ENCODE data around the gene GDI2. TPM values are rescaled to one million over a fixed set of nuclear protein-coding genes. Genes with fewer than 3 reads are reported as not detected.
"Not testable (repeated sequence)": the region's sequence is repeated elsewhere in the genome, so short reads cannot be mapped to it uniquely, and the experiment has no call there.

The GDI2 gene
- total RNA-seq, 1 experiment from 2014 or later: 615 TPM

DNA sequence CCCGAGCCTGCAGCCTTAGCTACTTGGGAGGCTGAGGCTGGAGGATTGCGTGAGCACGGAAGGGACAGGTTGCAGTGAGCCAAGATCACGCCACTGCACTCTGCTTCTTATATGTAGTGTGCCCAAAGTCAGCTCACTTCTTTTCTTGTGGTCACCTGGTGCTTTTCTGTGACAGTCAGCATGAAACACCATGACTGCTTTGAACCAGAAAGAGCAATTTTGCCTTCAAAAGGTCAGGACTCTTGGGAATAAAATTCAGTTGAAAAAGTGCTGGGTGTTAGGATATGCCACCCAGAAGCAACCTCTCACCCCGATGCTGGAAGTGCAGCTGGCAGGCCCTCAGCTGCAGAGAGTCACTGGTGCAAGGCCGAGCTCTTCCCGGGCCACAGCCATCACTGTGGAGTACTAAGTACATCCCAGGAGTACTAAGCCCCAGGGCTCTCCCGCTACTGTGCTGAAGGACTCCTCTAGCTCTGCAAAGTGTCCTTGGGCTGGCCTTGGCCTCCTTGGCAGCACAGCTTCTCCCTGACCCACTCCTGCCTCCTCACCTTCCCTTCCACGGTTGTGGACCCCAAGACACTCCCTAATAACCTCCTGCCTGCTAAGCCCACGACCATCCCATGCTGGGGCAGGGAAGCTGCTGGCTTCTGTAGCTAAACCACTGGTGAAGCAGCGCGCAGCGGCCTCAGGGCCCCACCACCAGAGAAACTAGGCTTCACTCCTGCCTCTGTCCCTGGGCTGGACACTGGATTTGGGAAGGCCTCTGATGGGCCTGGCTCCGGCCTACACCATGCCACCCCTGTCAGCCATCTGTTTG lies 17.6 kb upstream of the GDI2 start:
- in situ Hi-C loops (cut with HindIII; ENCODE audit: low sequenced_read_pairs): no loop called here
- DNase-seq (ENCODE audit: low spot score): no peak

DNA sequence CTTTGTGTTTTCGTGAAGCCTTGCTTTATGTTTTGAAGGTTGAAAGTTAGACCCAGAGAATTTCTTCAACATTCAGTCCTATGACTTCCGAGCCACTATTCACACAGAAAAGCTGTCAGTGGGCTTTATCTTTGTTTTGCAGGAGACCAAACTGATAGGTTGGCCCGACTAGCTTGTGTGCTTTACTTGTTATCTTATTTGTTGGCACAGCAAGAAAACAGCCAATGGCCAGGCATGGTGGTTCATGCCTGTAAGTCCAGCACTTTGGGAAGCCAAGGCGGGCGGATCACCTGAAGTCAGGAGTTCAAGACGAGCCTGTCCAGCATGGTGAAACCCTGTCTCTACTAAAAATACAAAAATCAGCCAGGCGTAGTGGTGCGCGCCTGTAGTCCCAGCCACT lies 16.0 kb upstream of the GDI2 start:
- DNase-seq (ENCODE audit: low spot score): no peak
- in situ Hi-C loops (cut with HindIII; ENCODE audit: low sequenced_read_pairs): no loop called here

- in situ Hi-C loops (cut with HindIII; ENCODE audit: low sequenced_read_pairs): no loop called here
- no peak for DNase-seq (ENCODE audit: low spot score)
Measured at GRCh38 chr10:5828725-5829124, 15.5 kb upstream of the GDI2 start.

- in situ Hi-C loops (cut with HindIII; ENCODE audit: low sequenced_read_pairs): no loop called here
- DNase-seq (ENCODE audit: low spot score): no peak
Measured at GRCh38 chr10:5827841-5828240, 14.6 kb upstream of the GDI2 start.

DNA sequence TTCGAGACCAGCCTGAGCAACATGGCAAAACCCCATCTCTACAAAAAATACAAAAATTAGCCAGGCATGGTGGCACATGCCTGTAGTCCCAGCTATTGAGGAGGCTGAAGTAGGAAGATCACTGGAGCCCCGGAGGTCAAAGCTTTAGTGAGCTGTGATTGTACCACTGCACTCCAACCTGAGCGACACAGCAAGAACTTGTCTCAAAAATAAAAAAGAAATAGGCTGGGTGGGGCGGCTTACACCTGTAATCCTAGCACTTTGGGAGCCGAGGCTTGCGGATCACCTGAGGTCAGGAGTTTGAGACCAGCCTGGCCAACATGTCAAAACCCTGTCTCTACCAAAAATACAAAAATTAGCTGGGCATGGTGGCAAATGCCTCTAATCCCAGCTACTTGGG lies 13.3 kb upstream of the GDI2 start:
- in situ Hi-C loops (cut with HindIII; ENCODE audit: low sequenced_read_pairs); DNase-seq (ENCODE audit: low spot score): not testable (repeated sequence)

GRCh38 chr10:5818894-5819293 lies 5.7 kb upstream of the GDI2 start:
- DNase-seq (ENCODE audit: low spot score): no peak
- in situ Hi-C loops (cut with HindIII; ENCODE audit: low sequenced_read_pairs): no loop called here

GRCh38 chr10:5818048-5818331 lies 4.8 kb upstream of the GDI2 start:
- no peak for DNase-seq (ENCODE audit: low spot score)
- in situ Hi-C loops (cut with HindIII; ENCODE audit: low sequenced_read_pairs): no loop called here

- no peak for DNase-seq (ENCODE audit: low spot score)
- in situ Hi-C loops (cut with HindIII; ENCODE audit: low sequenced_read_pairs): no loop called here
Measured at GRCh38 chr10:5817322-5818047, 4.3 kb upstream of the GDI2 start.

DNA sequence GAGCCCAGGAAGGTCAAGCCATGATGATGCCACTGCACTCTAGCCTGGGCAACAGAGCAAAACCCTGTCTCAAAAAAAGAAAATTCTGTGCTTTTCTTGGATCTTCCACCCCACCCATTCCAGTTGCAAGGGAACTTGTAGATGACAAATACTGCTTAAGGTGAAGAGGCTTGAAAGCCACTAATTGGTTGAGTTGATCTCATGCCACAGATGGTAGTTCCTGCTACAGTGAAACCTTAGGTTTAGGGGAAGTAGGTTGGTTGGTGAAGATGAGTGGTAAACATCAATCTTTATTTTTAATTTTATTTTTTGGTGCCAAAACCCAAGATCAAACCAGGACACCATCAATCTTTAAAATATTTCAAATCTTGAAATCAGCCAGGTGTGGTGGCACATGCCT lies 2.9 kb upstream of the GDI2 start:
- in situ Hi-C loops (cut with HindIII; ENCODE audit: low sequenced_read_pairs): no loop called here
- no peak for DNase-seq (ENCODE audit: low spot score)

GRCh38 chr10:5814110-5815107 lies 1.2 kb upstream of the GDI2 start:
- in situ Hi-C loops (cut with HindIII; ENCODE audit: low sequenced_read_pairs): no loop called here
- DNase-seq (ENCODE audit: low spot score): no peak

- no peak for DNase-seq (ENCODE audit: low spot score)
- in situ Hi-C loops (cut with HindIII; ENCODE audit: low sequenced_read_pairs): no loop called here
Measured at GRCh38 chr10:5813091-5813340, 218 bp downstream of the GDI2 start.

DNA sequence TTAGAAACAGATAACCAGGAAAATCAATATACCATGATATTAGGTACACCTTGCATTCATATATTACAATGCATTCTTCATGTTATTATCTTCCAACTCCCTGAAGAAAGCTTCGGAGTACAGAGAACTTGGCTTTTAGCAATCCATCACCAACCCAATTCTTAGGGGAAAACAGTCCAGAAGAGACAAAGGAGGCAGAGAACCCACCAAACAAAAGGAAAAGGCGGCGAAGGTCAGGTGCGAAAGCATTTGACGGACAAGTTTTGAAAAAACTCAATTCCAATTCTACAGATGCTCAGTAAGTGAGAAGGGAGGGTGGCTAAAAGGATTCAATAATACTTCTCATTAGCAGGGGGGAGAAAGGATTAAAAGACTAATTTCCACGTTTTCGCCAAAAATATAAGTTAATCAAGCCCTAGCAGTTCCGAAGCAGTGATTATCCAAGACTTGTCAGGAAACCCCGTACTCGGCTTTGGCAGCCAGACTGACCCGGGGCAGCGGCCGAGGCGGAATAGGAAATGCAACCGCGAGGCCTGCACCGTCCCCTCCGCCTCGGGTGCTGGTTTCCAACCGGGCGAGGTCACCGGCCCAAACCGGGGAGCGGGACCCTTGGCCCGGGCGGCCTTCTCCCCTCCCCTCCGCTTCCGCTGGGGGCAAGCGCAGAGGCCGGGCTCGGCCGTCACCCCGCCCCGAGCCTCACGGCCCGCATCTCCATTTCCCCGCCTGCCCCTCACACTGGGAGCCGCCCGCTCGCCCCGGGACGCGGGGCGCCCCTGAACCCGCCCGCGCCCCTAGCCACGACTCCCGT lies 747 bp downstream of the GDI2 start:
- peak; percentile 34 for DNase-seq (ENCODE audit: low spot score)
- in situ Hi-C loops (cut with HindIII; ENCODE audit: low sequenced_read_pairs): no loop called here

DNA sequence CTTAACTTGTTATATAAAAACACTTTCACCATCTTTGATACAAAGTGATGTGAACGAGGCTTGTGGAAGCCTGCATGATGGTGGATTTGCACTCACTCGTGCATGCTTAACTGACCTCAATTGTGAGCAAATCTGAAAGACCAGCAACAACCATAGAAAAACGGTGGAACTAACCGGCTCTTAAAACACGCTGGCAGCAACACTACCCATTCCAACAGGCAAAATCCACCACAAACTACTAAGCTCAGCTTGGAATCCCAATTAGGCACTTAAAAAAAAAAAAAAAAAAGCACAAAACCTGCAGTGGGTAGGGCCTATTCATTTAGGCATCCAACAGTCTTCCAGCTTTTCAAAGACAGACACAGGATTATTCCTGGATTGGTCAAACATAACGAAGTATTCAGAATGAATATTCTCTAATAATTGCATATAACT lies 1.8 kb downstream of the GDI2 start:
- DNase-seq (ENCODE audit: low spot score): peak; percentile 44
- in situ Hi-C loops (cut with HindIII; ENCODE audit: low sequenced_read_pairs): no loop called here

DNA sequence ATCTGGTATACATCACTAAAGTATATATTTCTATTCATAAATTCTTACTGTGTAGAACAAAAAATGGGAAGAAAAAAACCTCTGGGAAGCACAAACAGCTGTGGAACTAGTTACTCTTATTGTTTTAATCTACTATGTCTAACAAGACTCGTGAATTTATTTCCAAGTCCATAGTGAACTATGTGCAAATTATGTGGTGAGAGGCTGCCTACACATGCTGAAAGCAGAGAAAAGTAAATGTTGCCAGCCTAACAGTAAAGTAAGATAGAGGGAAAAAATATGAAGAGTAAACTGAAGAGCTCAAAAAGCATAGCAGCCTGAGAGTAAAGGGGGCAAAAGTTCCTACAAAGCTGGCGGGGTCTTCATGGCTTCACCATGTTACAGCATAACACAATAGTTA lies 3.0 kb downstream of the GDI2 start:
- no peak for DNase-seq (ENCODE audit: low spot score)
- in situ Hi-C loops (cut with HindIII; ENCODE audit: low sequenced_read_pairs): no loop called here

- in situ Hi-C loops (cut with HindIII; ENCODE audit: low sequenced_read_pairs): no loop called here
- no peak for DNase-seq (ENCODE audit: low spot score)
Measured at GRCh38 chr10:5809527-5810154, 3.6 kb downstream of the GDI2 start.

- in situ Hi-C loops (cut with HindIII; ENCODE audit: low sequenced_read_pairs); DNase-seq (ENCODE audit: low spot score): not testable (repeated sequence)
Measured at GRCh38 chr10:5808783-5809392, 4.3 kb downstream of the GDI2 start.

DNA sequence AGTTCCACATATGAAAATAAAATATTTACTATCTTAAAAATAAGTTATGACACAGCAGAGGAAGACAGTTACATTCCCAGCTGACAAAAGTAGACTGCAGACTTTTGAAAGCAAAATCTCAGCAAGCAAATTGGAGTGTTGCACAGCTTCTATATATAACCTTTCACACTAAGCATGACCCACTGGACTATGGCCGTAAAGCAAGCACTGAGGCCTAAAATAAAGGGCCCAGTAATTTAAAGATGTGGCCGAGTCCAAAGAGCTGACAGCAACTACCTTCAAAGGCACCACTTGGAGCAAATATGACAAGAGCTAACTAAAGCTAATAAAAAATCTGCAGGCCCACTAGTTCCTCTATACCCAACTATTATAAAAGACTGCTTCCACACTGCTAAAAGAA lies 6.5 kb downstream of the GDI2 start:
- DNase-seq (ENCODE audit: low spot score): no peak
- in situ Hi-C loops (cut with HindIII; ENCODE audit: low sequenced_read_pairs): no loop called here

DNA sequence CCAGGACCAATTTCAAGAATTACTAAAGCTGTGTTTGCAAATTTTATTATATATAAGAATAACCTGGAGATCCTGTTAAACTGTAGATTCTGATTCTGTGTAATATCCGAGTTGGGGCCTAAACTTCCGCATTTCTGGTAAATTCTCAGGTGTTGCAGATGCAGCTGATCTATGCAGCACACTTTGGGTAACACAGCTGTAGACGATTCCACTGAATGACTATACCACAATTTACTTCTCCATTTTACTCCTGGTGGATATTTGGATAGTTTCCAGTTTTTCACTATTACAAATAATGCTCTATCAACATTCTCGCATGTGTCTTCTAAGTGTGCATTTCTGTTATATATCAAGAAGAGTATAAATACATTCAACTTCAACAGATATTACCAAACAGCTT lies 7.5 kb downstream of the GDI2 start:
- no peak for DNase-seq (ENCODE audit: low spot score)
- in situ Hi-C loops (cut with HindIII; ENCODE audit: low sequenced_read_pairs): no loop called here
